ENCODE data around the gene KRTAP10-1. TPM values are rescaled to one million over a fixed set of nuclear protein-coding genes. Genes with fewer than 3 reads are reported as not detected.

Gene KRTAP10-1
- total RNA-seq, 1 donor: not detected

DNA sequence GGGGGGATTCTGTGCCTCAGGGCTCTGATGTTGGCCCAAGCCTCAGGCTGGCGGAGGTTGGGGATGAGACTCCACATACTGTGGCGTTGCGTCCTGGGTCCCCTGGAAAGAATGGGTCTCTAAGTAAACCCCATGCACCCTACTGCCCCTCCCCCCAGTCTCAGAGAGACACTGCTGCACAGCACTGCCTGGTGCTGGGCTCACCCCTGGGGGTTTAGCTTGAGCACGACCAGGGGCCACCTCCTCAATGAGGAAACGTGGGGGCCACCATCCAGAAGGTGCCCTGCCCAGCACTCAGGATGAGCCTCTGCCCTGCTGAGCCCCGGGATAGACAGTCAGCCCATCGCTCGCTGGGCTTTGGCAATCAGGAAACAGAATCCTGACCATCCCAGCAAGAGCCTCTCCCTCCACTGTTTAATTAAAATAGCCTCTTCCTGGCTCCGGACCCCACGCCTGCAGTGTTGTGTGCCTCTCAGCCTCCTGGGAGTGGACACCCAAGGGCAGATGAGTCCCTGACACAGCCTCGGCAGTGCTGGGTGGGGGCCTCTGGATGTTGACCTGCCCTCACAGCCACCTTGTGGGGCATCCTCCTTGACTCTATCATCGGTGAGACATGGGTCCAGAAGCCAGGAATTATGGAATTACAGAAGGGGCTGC lies 30.0 kb upstream of the KRTAP10-1 start:
- H3K4me3 ChIP-seq (ENCODE audit: low read depth, low read length): no peak overlapping the region
- TF ChIP-seq, protein P1, sequence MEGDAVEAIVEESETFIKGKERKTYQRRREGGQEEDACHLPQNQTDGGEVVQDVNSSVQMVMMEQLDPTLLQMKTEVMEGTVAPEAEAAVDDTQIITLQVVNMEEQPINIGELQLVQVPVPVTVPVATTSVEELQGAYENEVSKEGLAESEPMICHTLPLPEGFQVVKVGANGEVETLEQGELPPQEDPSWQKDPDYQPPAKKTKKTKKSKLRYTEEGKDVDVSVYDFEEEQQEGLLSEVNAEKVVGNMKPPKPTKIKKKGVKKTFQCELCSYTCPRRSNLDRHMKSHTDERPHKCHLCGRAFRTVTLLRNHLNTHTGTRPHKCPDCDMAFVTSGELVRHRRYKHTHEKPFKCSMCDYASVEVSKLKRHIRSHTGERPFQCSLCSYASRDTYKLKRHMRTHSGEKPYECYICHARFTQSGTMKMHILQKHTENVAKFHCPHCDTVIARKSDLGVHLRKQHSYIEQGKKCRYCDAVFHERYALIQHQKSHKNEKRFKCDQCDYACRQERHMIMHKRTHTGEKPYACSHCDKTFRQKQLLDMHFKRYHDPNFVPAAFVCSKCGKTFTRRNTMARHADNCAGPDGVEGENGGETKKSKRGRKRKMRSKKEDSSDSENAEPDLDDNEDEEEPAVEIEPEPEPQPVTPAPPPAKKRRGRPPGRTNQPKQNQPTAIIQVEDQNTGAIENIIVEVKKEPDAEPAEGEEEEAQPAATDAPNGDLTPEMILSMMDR (IDR thresholded peaks at IDR 0.05; ENCODE audit: insufficient read depth, low read length): no peak
- no peak for DNase-seq (ENCODE audit: low read depth)

DNA sequence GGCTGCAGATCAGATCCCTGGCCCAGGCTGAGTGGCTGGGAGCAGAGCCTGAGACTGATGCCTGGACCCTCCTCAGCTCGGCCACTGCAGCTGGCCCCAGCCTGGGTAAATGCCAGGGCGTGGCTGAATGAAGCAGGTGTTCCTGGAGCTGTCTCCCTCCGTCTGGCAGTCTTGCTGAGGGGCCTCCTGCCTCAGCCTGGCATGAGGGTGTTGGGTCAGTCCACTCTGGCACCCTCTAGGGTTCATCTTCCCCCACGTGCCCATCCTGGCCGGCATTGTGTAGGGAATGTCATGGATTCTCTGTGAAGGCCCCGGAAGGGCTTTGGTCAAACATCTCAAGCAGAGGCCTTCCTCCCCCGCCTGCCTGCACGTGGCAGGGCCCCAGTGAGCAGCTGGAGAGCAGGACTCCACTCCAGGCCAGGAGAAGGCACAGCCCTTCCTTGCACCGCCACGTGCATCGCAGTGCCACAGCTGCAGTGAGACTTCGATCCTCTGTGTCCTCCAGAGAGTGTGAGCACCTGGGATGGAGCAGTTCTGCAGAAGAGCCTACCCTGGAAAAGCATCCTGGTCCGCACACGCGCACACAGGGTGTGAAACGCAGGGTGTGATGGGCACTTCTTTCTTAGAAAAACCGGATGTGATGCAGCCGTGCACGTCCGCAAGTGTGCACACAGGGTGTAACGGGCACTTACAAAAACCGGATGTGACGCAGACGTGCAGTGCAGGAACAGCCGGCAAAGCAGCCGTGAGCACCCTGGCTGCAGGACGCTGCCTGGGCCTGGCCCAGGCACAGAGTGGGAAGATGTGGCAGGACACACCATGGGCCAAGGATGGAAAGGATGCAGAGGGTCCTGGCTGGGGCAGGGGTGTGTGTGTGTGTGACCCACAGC lies 28.9 kb upstream of the KRTAP10-1 start:
- TF ChIP-seq, protein P1 (IDR thresholded peaks at IDR 0.05; ENCODE audit: insufficient read depth, low read length): no peak
- no peak for DNase-seq (ENCODE audit: low read depth)
- H3K4me3 ChIP-seq (ENCODE audit: low read depth, low read length): no peak overlapping the region

DNA sequence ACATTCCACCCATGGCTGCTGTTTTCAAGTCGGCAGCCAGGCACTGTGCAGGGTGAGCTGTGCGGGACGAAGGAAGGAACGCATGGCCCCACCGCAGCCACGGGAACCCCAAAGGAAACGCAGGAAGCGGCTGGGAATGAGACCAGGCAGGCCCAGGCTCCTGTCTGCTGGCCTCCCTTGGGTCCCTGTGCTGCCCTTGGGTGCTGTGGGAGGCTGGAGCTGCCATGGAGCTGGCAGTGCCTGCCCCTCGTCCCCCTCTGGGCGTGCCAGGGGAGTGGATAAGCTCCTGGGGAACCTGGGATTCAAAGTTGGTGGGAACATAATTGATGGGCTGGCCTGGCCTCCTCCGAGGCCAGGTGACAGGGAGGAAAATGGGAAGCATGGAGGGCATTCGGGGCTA lies 28.3 kb upstream of the KRTAP10-1 start:
- DNase-seq (ENCODE audit: low read depth): no peak
- no peak overlapping the region for H3K4me3 ChIP-seq (ENCODE audit: low read depth, low read length)
- TF ChIP-seq, protein P1 (IDR thresholded peaks at IDR 0.05; ENCODE audit: insufficient read depth, low read length): no peak

DNA sequence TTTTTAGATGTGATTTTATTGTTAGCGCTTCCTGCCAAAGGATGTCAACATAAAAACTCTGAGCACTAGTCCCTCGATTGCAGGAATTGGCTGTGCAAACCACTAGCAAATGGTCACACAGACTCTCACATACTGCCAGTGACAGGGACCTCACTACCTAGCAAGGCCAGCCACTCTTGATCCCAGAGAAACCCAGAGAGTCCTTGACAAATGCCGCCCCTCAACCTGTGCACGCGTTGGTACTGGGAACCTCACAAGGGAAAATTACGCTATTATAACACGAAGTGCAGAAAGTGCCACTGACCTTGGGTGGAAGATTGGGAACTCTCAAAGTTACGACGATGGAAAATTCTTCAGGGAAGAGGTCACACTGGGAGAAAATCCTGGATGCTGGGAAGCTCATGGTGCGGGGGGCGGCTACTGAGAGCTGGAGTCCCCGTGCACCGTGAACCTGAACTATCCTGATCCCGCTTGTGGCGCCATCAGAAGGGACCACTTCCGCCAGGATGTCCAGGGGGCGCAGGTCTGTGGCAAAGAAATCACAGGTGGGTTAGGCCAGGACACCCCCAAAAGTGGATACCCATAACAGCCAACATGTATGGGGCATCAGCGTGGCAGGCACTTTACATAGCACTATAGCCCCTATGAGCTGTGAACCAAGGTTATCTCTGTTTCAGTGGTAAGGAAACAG lies 27.6 kb upstream of the KRTAP10-1 start:
- TF ChIP-seq, protein P1 (IDR thresholded peaks at IDR 0.05; ENCODE audit: insufficient read depth, low read length): no peak
- no peak overlapping the region for H3K4me3 ChIP-seq (ENCODE audit: low read depth, low read length)
- DNase-seq (ENCODE audit: low read depth): no peak

DNA sequence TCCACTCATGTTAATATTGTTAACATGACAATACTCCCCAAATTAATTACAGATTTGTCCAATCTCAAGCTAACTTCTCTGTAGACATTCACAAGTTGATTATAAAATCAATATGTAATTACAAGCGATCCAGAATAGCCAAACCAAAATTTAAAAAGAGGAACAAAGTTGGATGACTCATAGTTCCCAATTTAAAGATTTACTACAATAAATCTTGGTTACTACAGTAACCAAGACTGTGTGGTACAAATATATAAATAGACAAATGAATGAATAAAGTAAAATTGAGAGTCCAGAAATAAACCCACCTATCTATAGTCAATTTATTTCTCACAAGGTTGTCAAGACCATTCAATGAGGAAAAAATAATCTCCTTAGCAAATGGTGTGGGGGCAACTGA lies 26.4 kb upstream of the KRTAP10-1 start:
- no peak overlapping the region for H3K4me3 ChIP-seq (ENCODE audit: low read depth, low read length)
- TF ChIP-seq, protein P1 (IDR thresholded peaks at IDR 0.05; ENCODE audit: insufficient read depth, low read length): no peak

DNA sequence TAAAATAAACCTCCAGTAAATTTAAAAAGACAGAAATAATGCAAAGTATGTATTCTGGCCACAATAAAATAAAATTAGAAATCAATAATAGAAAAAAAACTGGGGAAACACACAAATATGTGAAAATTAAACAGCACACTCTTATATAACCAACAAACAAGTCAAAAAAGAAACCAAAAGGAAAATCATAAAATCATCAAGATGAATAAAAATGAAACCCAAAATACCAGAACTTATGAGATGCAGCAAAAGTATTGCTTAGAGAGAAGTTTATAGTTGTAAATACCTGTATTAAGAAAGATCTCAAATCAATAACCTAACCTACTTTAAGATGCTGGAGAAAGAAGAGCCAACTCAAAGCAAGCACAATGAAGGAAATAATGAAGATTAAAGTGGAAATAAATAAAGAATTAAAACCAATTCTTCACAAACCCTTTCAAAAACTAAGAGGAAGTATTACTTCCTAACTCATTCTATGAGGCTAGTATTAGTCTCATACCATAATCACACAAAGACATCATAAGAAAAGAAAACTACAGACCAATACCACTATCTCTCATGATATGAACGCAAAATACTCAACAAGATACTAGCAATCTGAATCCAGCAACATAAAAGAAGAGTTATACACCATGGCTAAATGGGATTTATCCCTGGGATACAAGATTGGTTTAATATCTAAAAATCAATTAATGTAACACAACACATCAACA lies 25.0 kb upstream of the KRTAP10-1 start:
- H3K4me3 ChIP-seq (ENCODE audit: low read depth, low read length): no peak overlapping the region
- TF ChIP-seq, protein P1 (IDR thresholded peaks at IDR 0.05; ENCODE audit: insufficient read depth, low read length): no peak
- no peak for DNase-seq (ENCODE audit: low read depth)

More for the DNA sequence above, 26.4 kb upstream of the KRTAP10-1 start:
- no peak for DNase-seq (ENCODE audit: low read depth)
